Stimulated activated CD8-positive, alpha-beta memory T cell treated with anti-CD3 and anti-CD28 coated beads, Interleukin-7, amount 100 ng/mL, for 48 hours (primary cell): Measurements from ENCODE around the gene SNRNP70.
"Not testable (repeated sequence)": the region's sequence is repeated elsewhere in the genome, so short reads cannot be mapped to it uniquely, and the experiment has no call there.

ENCODE experiments used
- DNase-seq, 2 donors: peaks; one replicate each; pipeline ENCODE4 v3.0.0-alpha.2; 2020; ENCODE audit warnings: low read depth in 1 of 2; ENCODE audit errors: extremely low read depth in 1 of 2

Gene SNRNP70

GRCh38 chr19:49064768-49065611, 20.3 kb upstream of the SNRNP70 start, which contains the start of gene NTF4:
TSS of gene NTF4 (minus strand) at chr19:49064818. CDS start at chr19:49061997, 2,821 bp downstream.
- DNase-seq: no peak

GRCh38 chr19:49065905-49066512, 19.2 kb upstream of the SNRNP70 start:
- no peak for DNase-seq

- no peak for DNase-seq
Measured at GRCh38 chr19:49067554-49067953, 17.7 kb upstream of the SNRNP70 start.

GRCh38 chr19:49069026-49069425, 16.2 kb upstream of the SNRNP70 start:
- DNase-seq: no peak

GRCh38 chr19:49070416-49070815, 14.8 kb upstream of the SNRNP70 start:
- no peak for DNase-seq

- no peak for DNase-seq
Measured at GRCh38 chr19:49071860-49072547, 13.2 kb upstream of the SNRNP70 start.

- DNase-seq: no peak
Measured at GRCh38 chr19:49073514-49074378, 11.5 kb upstream of the SNRNP70 start.

- DNase-seq: not testable (repeated sequence)
Measured at GRCh38 chr19:49074869-49075268, 10.4 kb upstream of the SNRNP70 start.

GRCh38 chr19:49080392-49080791, 4.9 kb upstream of the SNRNP70 start:
- DNase-seq: no peak

- DNase-seq: no peak
Measured at GRCh38 chr19:49081273-49081672, 4.0 kb upstream of the SNRNP70 start.

- no peak for DNase-seq
Measured at GRCh38 chr19:49084206-49085019, 838 bp upstream of the SNRNP70 start.

GRCh38 chr19:49085868-49086232, 599 bp downstream of the SNRNP70 start:
- no peak for DNase-seq

GRCh38 chr19:49086296-49086695, 1.0 kb downstream of the SNRNP70 start:
- no peak for DNase-seq

- DNase-seq: no peak
Measured at GRCh38 chr19:49091391-49092038, 6.3 kb downstream of the SNRNP70 start.

- DNase-seq: no peak
Measured at GRCh38 chr19:49092686-49093085, 7.4 kb downstream of the SNRNP70 start.

GRCh38 chr19:49094505-49095482, 9.5 kb downstream of the SNRNP70 start:
- no peak for DNase-seq

- peak; percentile 30 to 40 for DNase-seq
Measured at GRCh38 chr19:49097453-49098288, 12.4 kb downstream of the SNRNP70 start.
